GM10248 (cell line): ENCODE data around the gene LARGE1.

Experiments used
- CTCF ChIA-PET: fragments of 300-600 bp; sonication (Branson Sonifier 250); formaldehyde crosslinking; extraction: SDS; loops from one replicate; lab custom pipeline; 2021; ENCODE audit warnings: antibody characterized with exemption; lab: Yijun Ruan, JAX
- POLR2A ChIA-PET: fragments of 350-650 bp; sonication (Branson Sonifier 250); formaldehyde crosslinking; extraction: SDS; loops from one replicate; lab custom pipeline; 2020; ENCODE audit warnings: antibody characterized with exemption; lab: Yijun Ruan, JAX
- DNase-seq: peaks from one replicate; pipeline ENCODE4 v3.0.0; 2012; ENCODE audit errors: extremely low spot score
- TF ChIP-seq, protein P1 (sequence below): IDR thresholded peaks from 2 replicates; pipeline ENCODE4 v1.5.1; 2012; ENCODE audit warnings: mild to moderate bottlenecking, low read depth; ENCODE audit errors: extremely low read depth, missing control alignments, control extremely low read depth

Gene LARGE1

DNA sequence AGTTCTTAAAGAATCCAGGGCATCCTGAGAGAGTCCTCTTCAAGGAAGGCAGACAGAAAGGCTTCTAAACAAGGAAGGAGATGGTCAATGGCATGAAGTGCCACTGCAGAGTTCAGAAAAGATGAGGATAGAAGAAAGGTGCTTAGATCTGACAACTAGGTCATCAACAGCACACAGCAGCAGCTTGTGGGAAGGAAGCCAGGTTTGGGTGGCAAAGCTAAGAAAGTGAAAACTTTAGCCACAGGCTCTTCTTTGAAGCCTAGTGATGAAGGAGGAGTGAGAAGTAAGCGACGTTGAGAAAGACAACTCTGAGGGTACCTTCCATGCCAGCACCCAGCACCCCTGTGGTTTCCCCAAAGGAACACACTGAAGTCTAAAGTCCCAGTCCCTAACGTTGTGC, 92.0 kb downstream of the LARGE1 start:
- DNase-seq, result no peak
- ChIA-PET CTCF (interaction anchor here (1.0 kb wide), 1 partner anchor 9 kb away, joined by 4 read pairs; no protein-coding TSS in a partner anchor), POLR2A (no interaction called here)
- TF ChIP-seq, protein P1, sequence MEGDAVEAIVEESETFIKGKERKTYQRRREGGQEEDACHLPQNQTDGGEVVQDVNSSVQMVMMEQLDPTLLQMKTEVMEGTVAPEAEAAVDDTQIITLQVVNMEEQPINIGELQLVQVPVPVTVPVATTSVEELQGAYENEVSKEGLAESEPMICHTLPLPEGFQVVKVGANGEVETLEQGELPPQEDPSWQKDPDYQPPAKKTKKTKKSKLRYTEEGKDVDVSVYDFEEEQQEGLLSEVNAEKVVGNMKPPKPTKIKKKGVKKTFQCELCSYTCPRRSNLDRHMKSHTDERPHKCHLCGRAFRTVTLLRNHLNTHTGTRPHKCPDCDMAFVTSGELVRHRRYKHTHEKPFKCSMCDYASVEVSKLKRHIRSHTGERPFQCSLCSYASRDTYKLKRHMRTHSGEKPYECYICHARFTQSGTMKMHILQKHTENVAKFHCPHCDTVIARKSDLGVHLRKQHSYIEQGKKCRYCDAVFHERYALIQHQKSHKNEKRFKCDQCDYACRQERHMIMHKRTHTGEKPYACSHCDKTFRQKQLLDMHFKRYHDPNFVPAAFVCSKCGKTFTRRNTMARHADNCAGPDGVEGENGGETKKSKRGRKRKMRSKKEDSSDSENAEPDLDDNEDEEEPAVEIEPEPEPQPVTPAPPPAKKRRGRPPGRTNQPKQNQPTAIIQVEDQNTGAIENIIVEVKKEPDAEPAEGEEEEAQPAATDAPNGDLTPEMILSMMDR, result no peak

DNA sequence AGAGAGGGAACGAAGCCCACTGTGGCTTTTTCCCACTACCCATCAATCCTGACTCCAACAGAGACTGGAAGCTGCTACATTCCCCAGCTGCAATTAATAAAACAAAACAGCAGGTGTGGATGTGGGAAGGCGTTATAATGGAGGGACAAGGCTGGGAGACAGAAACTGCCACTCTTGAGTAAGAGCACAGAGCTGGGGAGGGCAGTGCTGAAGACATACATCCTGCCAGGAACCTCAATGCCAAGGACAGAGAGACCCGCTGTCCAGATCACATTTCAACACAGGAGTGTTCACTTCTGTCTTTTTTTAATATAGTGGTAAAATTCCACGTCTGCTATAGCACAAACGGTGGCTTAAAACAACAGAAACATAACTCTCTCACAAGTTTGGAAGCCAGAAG, 94.5 kb downstream of the LARGE1 start:
- TF ChIP-seq, protein P1, result no peak
- DNase-seq, result no peak
- ChIA-PET CTCF (interaction anchor here (1.6 kb wide), 1 partner anchor 10 kb away, joined by 4 read pairs; no protein-coding TSS in a partner anchor), POLR2A (no interaction called here)

DNA sequence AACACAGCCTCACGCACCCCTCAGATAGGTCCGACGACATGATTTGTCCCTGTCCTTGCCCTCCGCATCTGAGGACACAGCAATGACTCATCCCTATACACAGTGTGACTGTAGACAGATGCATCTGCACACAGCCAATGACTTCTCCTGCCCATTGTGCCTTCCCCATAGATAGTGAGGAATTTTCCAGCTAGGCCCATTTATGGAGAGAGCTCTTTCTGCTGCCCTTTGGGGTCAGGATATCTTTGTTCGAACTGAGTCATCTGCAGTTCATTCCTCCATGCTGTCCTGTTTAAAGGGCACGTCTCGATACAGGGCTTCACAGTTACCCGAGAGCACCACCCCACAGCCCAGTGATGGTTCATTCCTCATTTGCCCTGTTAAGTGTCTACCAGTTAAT, 96.7 kb downstream of the LARGE1 start:
- TF ChIP-seq, protein P1, result no peak
- POLR2A ChIA-PET, result no interaction called here
- CTCF ChIA-PET, result interaction anchor here (1.1 to 2.1 kb wide), 3 partner anchors 12 to 26 kb away, joined by 3 to 6 read pairs (median 3); no protein-coding TSS in a partner anchor
- DNase-seq, result no peak

DNA sequence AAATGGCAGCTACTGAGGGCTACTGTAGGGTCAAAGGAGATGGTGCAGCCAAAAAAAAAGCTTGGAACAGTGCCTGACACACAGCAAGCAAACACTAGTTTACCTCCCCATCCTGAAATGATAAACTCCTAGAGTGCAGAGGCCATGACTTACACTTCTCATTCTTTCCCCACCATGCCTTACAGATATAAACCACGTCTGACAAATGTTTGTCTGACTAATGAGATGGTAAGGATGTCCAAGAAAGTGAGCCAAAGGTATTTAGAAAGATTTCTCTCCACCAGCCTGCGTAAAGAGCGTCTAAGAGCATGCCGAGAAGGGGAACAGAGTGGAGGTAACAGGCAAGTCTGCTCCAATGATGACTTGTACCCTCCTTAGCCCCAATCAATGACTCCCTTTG, 99.0 kb downstream of the LARGE1 start:
- TF ChIP-seq, protein P1, result no peak
- ChIA-PET POLR2A (no interaction called here), CTCF (interaction anchor here (1.5 to 2.2 kb wide), 2 partner anchors 9 to 10 kb away, joined by 4 to 8 read pairs; no protein-coding TSS in a partner anchor)
- no peak for DNase-seq

DNA sequence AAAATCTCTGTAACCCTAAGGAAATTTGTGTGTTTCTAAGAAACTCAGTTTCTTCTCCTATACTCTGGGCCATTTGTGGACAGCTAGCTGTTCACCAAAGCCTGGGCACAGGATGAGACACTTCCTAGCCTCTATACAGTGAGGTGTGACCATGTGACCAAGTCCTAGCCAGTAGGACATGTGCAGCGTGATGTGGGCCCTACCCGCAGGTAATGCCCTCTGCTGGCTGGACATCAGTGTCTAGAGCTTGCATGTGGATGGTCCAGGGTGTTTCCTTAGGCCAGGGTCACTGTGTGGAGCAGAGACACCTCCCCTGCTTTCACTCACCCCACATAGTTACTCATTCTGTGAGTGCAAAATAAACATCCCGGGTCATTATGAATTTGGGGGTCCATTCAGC, 100.5 kb downstream of the LARGE1 start:
- TF ChIP-seq, protein P1, result no peak
- DNase-seq, result no peak
- CTCF ChIA-PET, result interaction anchor here (0.8 to 1.1 kb wide), 2 partner anchors 13 to 518 kb away, joined by 3 to 4 read pairs; no protein-coding TSS in a partner anchor
- POLR2A ChIA-PET, result no interaction called here

DNA sequence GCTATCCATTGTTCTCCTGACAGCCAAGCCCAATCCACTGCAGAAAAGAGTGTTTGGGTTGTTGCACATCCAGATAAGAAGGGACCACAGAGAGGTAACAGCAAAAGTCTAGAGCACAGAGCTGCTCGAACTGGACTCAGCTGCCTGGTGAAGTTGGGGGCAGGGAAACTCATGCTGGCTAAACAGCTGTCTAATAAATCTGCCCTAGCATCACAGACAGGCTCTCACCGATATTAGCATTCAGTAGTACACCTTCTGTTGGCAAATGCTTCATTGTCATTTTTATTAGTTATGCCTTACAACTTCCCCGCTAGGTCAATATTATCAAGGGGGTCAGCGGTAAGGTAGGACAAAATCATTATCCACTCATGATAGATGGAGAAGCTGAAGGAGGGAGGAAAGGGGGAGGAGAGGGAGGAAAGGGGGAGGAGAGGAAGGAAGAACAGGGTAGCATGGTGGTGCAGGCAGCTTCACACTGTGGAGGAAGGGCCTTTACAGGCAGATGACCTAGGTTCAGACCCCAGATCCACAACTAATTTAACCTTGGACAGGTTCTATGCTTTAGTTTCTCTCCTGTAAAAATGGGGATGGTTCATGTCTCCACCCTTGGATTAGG, 102.7 kb downstream of the LARGE1 start:
- TF ChIP-seq, protein P1, result no peak
- ChIA-PET CTCF (interaction anchor here (1.0 to 1.8 kb wide), 3 partner anchors 11 to 30 kb away, joined by 3 to 5 read pairs (median 4); no protein-coding TSS in a partner anchor), POLR2A (no interaction called here)
- DNase-seq, result no peak
